ENCODE results near the gene TGOLN2. TPM values are rescaled to one million over a fixed set of nuclear protein-coding genes. Genes with fewer than 3 reads are reported as not detected.
"Not testable (repeated sequence)": the region's sequence is repeated elsewhere in the genome, so short reads cannot be mapped to it uniquely, and the experiment has no call there.

The TGOLN2 gene
- total RNA-seq, result 34.5 TPM

- peak; percentile 88 for DNase-seq
Observed at GRCh38 chr2:85327822-85328617, at the start of gene TGOLN2. TSS of gene TGOLN2 (minus strand) at chr2:85327989. CDS start at chr2:85327962, 27 bp downstream.

DNA sequence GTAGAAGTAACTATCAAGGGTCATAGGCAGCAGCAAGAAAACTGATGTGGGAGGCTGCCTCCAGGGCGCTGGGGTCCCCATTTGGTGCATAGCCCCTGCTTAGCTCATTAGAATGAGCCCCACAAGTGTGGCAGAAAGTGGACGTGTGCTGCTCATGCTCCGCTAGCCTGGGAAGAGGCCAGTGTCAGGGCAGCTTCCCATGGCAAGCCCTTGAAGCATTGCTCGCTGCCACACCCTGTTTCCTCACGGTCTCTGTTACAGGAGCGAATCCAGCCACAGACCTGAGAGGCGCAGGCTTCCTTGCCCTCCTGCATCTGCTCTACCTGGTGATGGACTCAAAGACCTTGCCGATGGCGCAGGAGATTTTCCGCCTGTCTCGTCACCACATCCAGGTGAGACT, 49.3 kb upstream of the TGOLN2 start:
- DNase-seq, result no peak

- DNase-seq, result no peak
Observed at GRCh38 chr2:85376291-85377065, 48.7 kb upstream of the TGOLN2 start.

DNA sequence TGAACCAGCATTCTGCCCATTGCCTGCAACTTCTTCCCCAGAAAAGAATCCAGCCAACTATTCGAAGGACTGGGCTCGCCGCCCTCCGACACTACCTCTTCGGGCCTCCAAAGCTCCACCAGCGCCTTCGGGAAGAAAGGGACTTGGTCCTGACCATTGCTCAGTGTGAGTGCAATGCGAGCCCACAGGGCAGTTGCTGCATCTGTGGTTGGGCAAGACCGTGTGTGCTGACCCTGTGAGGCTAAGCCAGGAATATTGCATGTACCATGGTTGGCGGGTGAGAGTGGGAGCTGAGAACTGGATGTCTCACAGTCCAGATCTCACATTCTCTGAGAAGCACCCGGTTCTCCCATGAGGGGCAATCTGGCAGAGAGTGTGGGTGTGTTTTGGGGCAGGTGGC, 43.3 kb upstream of the TGOLN2 start:
- DNase-seq, result no peak

DNA sequence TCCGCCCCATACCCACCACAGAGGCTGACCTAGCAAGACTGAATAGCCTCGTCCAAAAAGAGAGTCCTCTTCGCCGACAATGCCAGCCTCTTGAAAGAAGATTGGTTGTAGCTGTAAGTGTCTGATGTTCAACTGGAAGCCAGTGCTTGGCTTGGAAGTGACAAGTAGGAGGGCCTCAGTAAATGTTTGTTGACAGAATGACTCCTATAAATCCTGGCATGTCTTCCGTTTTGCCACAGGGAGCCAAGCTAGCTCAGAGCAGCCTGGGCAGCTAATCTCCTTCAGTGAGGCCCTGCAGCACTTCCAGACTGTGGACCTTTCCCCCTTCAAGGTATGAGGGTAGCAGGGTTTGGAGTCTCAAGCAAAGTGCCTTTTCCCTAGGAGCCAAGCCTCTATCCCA, 41.7 kb upstream of the TGOLN2 start:
- DNase-seq, result no peak

GRCh38 chr2:85368921-85369320, 41.1 kb upstream of the TGOLN2 start:
- DNase-seq, result no peak

- no peak for DNase-seq
Observed at GRCh38 chr2:85367180-85367579, 39.4 kb upstream of the TGOLN2 start.

DNA sequence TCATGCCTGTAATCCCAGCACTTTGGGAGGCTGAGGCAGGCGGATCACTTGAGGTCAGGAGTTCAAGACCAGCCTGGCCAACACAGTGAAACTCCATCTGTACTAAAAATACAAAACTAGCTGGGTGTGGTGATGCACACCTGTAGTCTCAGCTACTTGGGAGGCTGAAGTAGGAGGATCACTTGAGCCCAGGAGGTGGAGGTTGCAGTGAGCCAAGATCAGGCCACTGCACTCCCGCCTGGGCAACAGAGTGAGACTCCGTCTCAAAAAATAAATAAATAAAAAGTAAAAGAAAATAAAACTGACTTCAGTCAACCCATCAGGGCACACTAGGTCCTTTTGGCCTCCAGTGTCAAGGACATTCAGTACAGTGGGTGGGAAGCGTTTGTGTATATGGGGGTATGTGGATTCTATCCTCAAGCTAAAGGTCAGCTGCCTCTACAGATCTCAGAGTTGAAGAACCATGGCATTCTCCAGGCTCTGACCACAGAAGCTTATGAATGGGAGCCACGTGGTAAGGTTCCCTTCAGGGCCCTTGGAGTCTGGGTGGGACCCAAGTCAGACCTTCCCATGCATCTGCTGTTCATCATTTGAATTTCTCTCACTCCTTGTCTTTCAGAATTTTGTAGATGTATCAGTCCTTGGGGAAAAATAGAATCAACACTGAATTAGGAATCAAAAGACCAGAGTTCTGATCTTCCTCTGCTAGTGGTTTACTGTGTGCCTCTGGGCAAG, 35.0 kb upstream of the TGOLN2 start:
- DNase-seq, result not testable (repeated sequence)

GRCh38 chr2:85357736-85358135, 29.9 kb upstream of the TGOLN2 start:
- no peak for DNase-seq

- DNase-seq, result no peak
Observed at GRCh38 chr2:85356186-85356585, 28.4 kb upstream of the TGOLN2 start.

DNA sequence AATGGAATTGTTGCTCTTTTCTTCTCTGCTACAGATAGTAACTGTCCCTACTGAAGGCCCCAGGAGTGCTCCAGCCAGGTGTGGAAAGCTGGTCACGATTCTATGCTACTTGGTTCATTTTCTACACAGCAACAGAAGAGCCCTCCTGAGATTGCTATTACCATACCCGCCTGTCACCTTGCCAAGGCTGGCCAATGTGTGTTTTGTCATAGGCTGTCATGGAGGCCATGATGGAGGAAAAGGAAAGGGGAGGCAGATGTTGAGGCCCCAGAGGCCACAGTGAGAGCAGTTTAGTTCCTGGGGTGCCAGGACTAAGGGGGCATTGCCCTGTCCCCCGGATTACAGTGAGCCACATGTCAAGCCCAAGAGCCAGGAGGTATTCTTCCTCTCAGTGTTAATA, 27.7 kb upstream of the TGOLN2 start:
- no peak for DNase-seq

GRCh38 chr2:85355073-85355410, 27.3 kb upstream of the TGOLN2 start:
- no peak for DNase-seq

DNA sequence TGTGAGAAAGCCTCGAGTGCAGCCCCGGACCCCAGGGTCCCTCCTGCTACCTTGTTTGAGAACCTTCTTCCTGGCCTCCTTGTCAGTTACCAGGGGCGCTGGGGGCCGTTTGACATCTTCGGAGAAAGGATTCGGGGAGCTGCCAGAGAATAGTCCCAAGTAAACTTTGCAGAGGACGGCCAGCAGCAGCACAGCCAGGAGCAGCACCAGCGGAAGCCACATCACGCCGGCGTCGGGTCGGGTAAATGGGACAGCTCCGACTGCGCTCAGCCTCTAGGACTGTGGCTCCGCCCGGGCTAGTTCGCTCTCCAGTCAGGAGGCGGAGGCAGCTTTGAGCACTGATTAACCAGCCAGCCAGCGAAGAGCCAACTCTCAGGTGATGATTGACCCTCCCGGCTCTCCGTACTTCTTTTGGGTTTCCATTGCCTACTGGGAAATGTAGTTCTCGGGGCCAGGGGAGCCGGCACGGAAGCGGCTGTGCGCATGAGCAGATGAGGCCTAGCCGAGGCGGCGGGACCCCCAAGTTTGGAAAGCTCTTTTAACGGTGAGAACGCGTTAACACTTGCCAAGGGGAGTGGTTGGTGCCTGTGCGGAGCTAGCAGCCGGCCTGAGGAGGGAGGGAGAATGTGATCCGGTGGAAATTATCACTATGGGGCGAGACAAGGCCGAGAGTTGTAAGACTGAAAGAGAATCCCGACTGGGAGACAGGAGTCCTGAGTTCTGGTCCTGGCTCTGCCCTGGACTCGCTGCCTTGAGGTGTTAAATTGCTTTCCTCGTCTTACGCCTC, 26.7 kb upstream of the TGOLN2 start, which contains the start of the genes ELMOD3 and RETSAT:
Gene ELMOD3 (plus strand): TSS at position 484 of the 787 bp plus-strand sequence. CDS start 2,430 bp downstream, outside the sequence.
Gene RETSAT (minus strand): TSS at position 243 of the 787 bp plus-strand sequence. CDS start 21 bp downstream, at position 222.
- peak; percentile 96 for DNase-seq

DNA sequence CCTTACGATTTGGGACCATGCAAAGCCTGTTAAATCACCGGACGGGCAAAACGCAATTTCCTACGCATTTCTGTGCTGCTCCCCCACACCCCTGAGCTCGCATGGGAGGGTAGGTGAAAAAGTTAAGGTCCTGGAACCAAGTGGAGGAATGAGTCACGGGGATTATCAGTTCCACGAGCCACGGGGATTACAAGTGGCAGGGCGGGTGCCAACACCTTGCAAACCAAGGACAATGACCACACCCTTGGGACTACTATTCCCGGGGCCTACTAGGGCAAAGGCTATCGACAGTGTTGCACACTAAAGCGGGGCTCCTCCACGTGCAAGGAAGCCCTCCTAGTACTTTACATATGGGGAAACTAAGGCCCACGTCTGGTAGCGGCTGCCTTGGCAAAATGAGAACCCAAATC, 26.1 kb upstream of the TGOLN2 start:
- DNase-seq, result no peak

- no peak for DNase-seq
Observed at GRCh38 chr2:85347599-85347998, 19.8 kb upstream of the TGOLN2 start.

GRCh38 chr2:85344356-85344954, 16.7 kb upstream of the TGOLN2 start:
- DNase-seq, result no peak

DNA sequence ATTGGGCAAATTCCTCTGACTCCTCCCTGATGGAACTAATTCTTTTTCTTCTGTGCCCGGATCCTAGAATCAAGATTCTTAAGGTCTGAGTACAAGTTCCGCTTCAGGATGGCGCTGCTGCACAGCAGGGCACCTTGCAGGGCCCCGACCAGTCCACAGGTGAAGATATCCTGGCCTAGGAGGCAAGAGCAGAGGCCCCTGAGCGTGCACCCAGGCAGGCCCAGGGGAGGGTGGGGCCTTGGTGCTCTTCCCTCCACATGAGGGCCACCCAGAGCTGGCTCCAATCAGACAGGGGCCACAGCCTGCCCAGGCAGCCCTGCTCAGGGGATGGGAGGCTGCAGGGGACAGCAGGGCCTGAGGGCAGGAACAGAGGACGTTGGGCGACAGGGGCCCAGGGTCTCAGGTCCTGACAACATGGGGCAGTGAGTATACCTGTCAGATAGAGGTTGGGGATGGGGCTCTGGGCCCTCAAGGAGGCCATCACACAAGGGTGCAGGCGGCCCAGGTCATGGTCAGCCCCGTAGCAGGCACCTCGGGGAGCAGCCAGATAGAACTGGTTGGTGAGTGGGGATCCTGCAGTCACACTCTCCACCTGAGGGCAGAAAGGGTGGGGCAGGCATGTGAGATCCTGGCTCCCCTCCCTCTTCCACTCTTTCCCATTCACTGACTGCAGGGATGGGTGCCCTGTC, 15.6 kb upstream of the TGOLN2 start:
- DNase-seq, result not testable (repeated sequence)

GRCh38 chr2:85342156-85342555, 14.4 kb upstream of the TGOLN2 start:
- no peak for DNase-seq

- no peak for DNase-seq
Observed at GRCh38 chr2:85341269-85342029, 13.7 kb upstream of the TGOLN2 start.

Measured in occipital lobe (tissue), 2 donors.